Measurements from ENCODE around the gene CCND1. TPM values are rescaled to one million over a fixed set of nuclear protein-coding genes. Genes with fewer than 3 reads are reported as not detected.
"Not testable (repeated sequence)": the region's sequence is repeated elsewhere in the genome, so short reads cannot be mapped to it uniquely, and the experiment has no call there.

Gene CCND1
- polyA plus RNA-seq, 1 experiment = 249 TPM

DNA sequence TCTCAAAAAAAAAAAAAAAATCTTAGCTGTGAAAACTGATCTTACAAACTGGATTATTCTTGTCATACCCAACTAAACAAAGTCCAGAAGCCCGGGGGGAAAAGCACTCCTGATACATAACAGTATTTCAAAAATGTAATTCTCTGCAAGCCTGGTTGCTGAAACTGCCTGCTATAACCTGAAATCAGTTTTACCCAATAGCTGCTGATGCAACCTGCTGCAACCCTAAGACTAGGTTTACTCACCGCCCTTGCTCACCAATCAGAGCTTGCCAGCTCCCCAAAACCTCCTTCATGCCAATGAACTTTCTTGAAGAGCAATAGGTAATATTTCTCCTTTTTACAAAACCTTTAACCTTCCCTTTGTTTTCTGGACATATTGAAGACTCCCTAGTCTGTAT, 50.5 kb downstream of the CCND1 start:
- no peak for TF ChIP-seq CTCF (IDR thresholded peaks at IDR 0.05; ENCODE audit: low read depth, low read length)
- H3K27ac ChIP-seq (ENCODE audit: low read depth, low read length) = no peak overlapping the region
- POLR2A ChIA-PET = no interaction called here
- H3K4me3 ChIP-seq (ENCODE audit: low read depth, low read length) = no peak overlapping the region
- H3K27me3 ChIP-seq (ENCODE audit: control insufficient read depth, insufficient read depth, low read length) = peaks cover 27% of the 10 kb centered on the region
- no peak for DNase-seq (ENCODE audit: low read depth, low spot score)
- no peaks in the 10 kb centered on the region for H3K9me3 ChIP-seq (ENCODE audit: control insufficient read depth, insufficient read depth, low read length)
- CTCF ChIA-PET = interaction anchor here (0.7 to 1.2 kb wide), 2 partner anchors 219 to 817 kb away, joined by 3 to 4 read pairs; no protein-coding TSS in a partner anchor

DNA sequence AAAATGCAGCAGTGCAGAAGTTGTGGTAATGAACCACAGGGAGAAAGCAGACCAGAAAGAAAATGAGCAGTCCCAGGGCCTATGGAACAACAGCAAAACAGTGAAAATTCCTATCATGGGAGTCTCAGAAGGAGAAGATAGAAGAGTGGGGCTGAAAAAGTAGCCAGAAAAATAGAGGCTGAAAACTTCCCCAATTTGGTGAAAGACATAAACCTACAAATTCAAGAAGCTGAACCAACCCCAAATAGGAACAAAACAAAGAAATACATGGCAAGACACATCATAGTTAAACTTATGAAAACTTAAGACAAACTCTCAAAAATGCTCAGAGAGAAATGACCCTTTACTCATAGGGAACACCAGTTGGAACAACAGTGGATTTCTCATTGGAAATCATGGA, 51.5 kb downstream of the CCND1 start:
- TF ChIP-seq CTCF (IDR thresholded peaks at IDR 0.05; ENCODE audit: low read depth, low read length) = no peak
- POLR2A ChIA-PET = no interaction called here
- no peak for DNase-seq (ENCODE audit: low read depth, low spot score)
- H3K27me3 ChIP-seq (ENCODE audit: control insufficient read depth, insufficient read depth, low read length) = peaks cover 34% of the 10 kb centered on the region
- H3K27ac ChIP-seq (ENCODE audit: low read depth, low read length) = no peak overlapping the region
- CTCF ChIA-PET = no interaction called here
- no peaks in the 10 kb centered on the region for H3K9me3 ChIP-seq (ENCODE audit: control insufficient read depth, insufficient read depth, low read length)
- no peak overlapping the region for H3K4me3 ChIP-seq (ENCODE audit: low read depth, low read length)

DNA sequence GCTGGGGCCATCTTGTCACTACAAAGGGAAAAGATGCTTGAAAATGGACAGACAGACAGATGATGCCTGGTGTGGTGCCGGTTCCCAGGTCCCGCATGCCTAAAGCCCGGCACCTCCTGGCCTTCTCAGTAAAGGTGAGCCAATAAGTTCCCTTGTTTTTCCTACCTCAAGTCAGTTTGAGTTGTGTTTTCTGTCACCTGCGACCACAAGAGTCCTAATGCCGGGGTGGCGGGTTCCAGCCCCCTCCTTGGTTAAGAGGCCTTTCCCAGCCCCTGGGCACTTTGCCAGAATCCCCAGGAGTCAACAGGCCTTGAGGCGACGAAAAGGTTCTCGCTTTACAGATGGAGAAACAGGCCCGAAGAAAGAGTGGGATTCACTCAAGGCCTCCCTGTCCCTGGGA, 53.8 kb downstream of the CCND1 start:
- Histone ChIP-seq H3K4me3 (ENCODE audit: low read depth, low read length) (no peak overlapping the region), H3K27ac (ENCODE audit: low read depth, low read length) (no peak overlapping the region), H3K27me3 (ENCODE audit: control insufficient read depth, insufficient read depth, low read length) (peaks cover 46% of the 10 kb centered on the region), H3K9me3 (ENCODE audit: control insufficient read depth, insufficient read depth, low read length) (no peaks in the 10 kb centered on the region)
- CTCF ChIA-PET = interaction anchor here (0.6 kb wide), 2 partner anchors 18 to 148 kb away, joined by 8 to 9 read pairs; no protein-coding TSS in a partner anchor
- no peak for TF ChIP-seq CTCF (IDR thresholded peaks at IDR 0.05; ENCODE audit: low read depth, low read length)
- POLR2A ChIA-PET = no interaction called here
- DNase-seq (ENCODE audit: low read depth, low spot score) = no peak

DNA sequence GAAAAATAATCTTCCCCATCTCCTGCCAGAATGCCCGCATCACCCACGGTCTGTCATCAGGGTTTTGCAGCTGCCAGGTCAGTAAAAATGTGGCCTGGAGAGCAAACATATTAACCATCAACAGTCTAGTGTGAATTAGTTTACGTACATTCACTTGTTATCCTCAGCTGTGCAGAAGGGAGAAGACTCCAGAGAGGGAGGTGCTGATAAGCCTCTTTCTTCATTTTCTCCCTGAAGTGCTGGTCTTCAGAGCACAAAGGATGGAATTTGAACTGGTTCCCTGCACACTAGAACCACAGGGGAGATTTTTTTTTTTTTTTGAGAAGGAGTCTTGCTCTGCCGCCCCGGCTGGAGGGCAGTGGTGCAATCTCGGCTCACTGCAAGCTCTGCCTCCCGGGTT, 54.6 kb downstream of the CCND1 start:
- no peak for DNase-seq (ENCODE audit: low read depth, low spot score)
- CTCF ChIA-PET = interaction anchor here (0.9 to 1.2 kb wide), 2 partner anchors 10 to 496 kb away, joined by 3 to 4 read pairs; no protein-coding TSS in a partner anchor
- POLR2A ChIA-PET = no interaction called here
- peaks cover 46% of the 10 kb centered on the region for H3K27me3 ChIP-seq (ENCODE audit: control insufficient read depth, insufficient read depth, low read length)
- no peaks in the 10 kb centered on the region for H3K9me3 ChIP-seq (ENCODE audit: control insufficient read depth, insufficient read depth, low read length)
- TF ChIP-seq CTCF (IDR thresholded peaks at IDR 0.05; ENCODE audit: low read depth, low read length) = no peak
- H3K4me3 ChIP-seq (ENCODE audit: low read depth, low read length) = no peak overlapping the region
- H3K27ac ChIP-seq (ENCODE audit: low read depth, low read length) = no peak overlapping the region

DNA sequence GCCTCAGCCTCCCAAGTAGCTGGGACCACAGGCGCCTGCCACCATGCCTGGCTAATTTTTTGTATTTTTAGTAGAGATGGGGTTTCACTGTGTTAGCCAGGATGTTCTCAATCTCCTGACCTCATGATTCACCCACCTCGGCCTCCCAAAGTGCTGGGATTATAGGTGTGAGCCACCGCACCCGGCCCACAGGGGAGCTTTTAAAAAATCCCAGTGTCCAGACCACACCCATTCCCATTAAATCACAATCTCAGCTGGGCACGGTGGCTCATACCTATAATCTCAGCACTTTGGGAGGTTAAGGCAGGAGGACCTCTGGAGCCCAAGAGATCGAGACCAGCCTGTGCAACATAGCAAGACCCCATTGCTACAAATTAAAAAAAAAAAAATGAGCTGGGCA, 55.0 kb downstream of the CCND1 start:
- H3K9me3 ChIP-seq (ENCODE audit: control insufficient read depth, insufficient read depth, low read length); POLR2A ChIA-PET; H3K27ac ChIP-seq (ENCODE audit: low read depth, low read length); H3K4me3 ChIP-seq (ENCODE audit: low read depth, low read length); DNase-seq (ENCODE audit: low read depth, low spot score): not testable (repeated sequence)
- H3K27me3 ChIP-seq (ENCODE audit: control insufficient read depth, insufficient read depth, low read length) = peaks cover 49% of the 10 kb centered on the region
- CTCF ChIA-PET = interaction anchor here (0.9 to 1.2 kb wide), 2 partner anchors 9 to 496 kb away, joined by 3 to 4 read pairs; no protein-coding TSS in a partner anchor
